ENCODE data around the gene ROBO1. TPM values are rescaled to one million over a fixed set of nuclear protein-coding genes. Genes with fewer than 3 reads are reported as not detected.

The ROBO1 gene
- total and polyA plus RNA-seq, 2 of the 13 experiments (the other 11 are each of a cell fraction or from before 2014, with no cell fraction given): 52.2 to 71.0 TPM

DNA sequence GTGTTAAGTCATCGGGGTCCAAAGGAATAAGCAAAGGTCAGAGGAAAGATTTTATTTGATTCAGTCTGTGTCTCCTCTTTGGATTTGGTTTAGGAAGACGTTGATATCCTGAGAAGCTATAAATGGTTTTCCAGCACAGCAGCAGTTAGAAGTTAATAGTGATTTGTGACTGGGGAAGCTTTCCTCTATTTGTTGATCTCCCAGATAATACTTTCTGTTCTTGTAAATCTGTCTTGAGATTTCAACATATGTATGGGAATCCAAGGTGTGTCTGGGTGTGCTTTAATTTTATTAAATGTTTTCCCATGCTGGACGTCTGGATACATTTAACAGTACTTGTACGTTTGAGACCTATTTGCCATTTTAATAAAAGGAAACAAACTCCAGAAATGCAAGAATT, 409.5 kb downstream of the ROBO1 start:
- Histone ChIP-seq H3K36me3 (replicated peaks in 1 of 2; ENCODE audit: control insufficient read depth in 1 of 2, insufficient read depth in 2 of 2, low read length in 2 of 2) (no peaks in the 10 kb centered on the region), H4K20me1 (ENCODE audit: insufficient read depth, low read length) (no peaks in the 10 kb centered on the region), H3K9ac (ENCODE audit: insufficient read depth, low read depth, low read length) (no peak overlapping the region), H3K27me3 (ENCODE audit: control insufficient read depth in 1 of 2, insufficient read depth in 2 of 2, low read length in 2 of 2) (no peaks in the 10 kb centered on the region), H3K79me2 (ENCODE audit: insufficient read depth, low read length) (no peaks in the 10 kb centered on the region), H3K27ac (ENCODE audit: extremely low read length, insufficient read depth, low read length) (no peak overlapping the region), H3K4me2 (ENCODE audit: low read depth, low read length) (no peak overlapping the region), H3K4me3 (replicated peaks in 1 of 3; ENCODE audit: insufficient read depth in 1 of 3, low read depth in 2 of 3, low read length in 3 of 3) (no peak overlapping the region), H2AFZ (ENCODE audit: low read length) (no peak overlapping the region), H3K9me3 (ENCODE audit: low read length) (no peaks in the 10 kb centered on the region), H3K4me1 (ENCODE audit: insufficient read depth, low read length) (no peaks in the 10 kb centered on the region)
- POLR2A ChIA-PET: no interaction called here
- BruUV-seq (replicated peaks): no TSS peak
- intact Hi-C loops (cut with micrococcal nuclease; ENCODE audit: unreplicated experiment): no loop called here
- DNase-seq (ENCODE audit: low spot score): no peak
- no peak for FAIRE-seq
- WGBS (ENCODE audit: low lambda C conversion rate): 4% methylated on average over 4 of the region's 4 CpGs
- CTCF ChIA-PET (ENCODE audit: low intra/inter-chr PET ratio, low total read pairs): no interaction called here
- in situ Hi-C loops (cut with HindIII; ENCODE audit: extremely low pct_ligation_motif_present, low pct_unique_long_range_greater_than_20kb): loop anchor here (25.0 kb wide), 1 partner anchor 696 kb away; no protein-coding TSS in a partner anchor
- ATAC-seq: no peak
- no peak for TF ChIP-seq SCMH1 (CRISPR knock-in tag; IDR thresholded peaks at IDR 0.05; ENCODE audit: borderline replicate concordance)
- TF ChIP-seq, protein P1, sequence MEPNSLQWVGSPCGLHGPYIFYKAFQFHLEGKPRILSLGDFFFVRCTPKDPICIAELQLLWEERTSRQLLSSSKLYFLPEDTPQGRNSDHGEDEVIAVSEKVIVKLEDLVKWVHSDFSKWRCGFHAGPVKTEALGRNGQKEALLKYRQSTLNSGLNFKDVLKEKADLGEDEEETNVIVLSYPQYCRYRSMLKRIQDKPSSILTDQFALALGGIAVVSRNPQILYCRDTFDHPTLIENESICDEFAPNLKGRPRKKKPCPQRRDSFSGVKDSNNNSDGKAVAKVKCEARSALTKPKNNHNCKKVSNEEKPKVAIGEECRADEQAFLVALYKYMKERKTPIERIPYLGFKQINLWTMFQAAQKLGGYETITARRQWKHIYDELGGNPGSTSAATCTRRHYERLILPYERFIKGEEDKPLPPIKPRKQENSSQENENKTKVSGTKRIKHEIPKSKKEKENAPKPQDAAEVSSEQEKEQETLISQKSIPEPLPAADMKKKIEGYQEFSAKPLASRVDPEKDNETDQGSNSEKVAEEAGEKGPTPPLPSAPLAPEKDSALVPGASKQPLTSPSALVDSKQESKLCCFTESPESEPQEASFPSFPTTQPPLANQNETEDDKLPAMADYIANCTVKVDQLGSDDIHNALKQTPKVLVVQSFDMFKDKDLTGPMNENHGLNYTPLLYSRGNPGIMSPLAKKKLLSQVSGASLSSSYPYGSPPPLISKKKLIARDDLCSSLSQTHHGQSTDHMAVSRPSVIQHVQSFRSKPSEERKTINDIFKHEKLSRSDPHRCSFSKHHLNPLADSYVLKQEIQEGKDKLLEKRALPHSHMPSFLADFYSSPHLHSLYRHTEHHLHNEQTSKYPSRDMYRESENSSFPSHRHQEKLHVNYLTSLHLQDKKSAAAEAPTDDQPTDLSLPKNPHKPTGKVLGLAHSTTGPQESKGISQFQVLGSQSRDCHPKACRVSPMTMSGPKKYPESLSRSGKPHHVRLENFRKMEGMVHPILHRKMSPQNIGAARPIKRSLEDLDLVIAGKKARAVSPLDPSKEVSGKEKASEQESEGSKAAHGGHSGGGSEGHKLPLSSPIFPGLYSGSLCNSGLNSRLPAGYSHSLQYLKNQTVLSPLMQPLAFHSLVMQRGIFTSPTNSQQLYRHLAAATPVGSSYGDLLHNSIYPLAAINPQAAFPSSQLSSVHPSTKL (CRISPR knock-in tag; IDR thresholded peaks at IDR 0.05): no peak
- TF ChIP-seq ZNF441 (CRISPR knock-in tag; IDR thresholded peaks at IDR 0.05; ENCODE audit: borderline replicate concordance): no peak
- no peak for TF ChIP-seq GLI4 (CRISPR knock-in tag; IDR thresholded peaks at IDR 0.05; ENCODE audit: borderline replicate concordance)
- TF ChIP-seq NR2F6 (IDR thresholded peaks at IDR 0.05): no peak
- TF ChIP-seq NR2F6 (CRISPR knock-in tag; IDR thresholded peaks at IDR 0.05): no peak
- no peak for TF ChIP-seq ZNF614 (CRISPR knock-in tag; IDR thresholded peaks at IDR 0.05; ENCODE audit: borderline replicate concordance)
- TF ChIP-seq PHB2 (IDR thresholded peaks at IDR 0.05; ENCODE audit: partially characterized antibody): no peak
- TF ChIP-seq ZNF644 (CRISPR knock-in tag; IDR thresholded peaks at IDR 0.05; ENCODE audit: low read depth): no peak
- TF ChIP-seq PRPF4 (IDR thresholded peaks at IDR 0.05; ENCODE audit: low read depth, low read length, poor library complexity, severe bottlenecking): no peak
- TF ChIP-seq KDM6A (CRISPR knock-in tag; IDR thresholded peaks at IDR 0.05; ENCODE audit: low read depth): no peak
- TF ChIP-seq, protein P2, sequence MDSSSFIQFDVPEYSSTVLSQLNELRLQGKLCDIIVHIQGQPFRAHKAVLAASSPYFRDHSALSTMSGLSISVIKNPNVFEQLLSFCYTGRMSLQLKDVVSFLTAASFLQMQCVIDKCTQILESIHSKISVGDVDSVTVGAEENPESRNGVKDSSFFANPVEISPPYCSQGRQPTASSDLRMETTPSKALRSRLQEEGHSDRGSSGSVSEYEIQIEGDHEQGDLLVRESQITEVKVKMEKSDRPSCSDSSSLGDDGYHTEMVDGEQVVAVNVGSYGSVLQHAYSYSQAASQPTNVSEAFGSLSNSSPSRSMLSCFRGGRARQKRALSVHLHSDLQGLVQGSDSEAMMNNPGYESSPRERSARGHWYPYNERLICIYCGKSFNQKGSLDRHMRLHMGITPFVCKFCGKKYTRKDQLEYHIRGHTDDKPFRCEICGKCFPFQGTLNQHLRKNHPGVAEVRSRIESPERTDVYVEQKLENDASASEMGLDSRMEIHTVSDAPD (CRISPR knock-in tag; IDR thresholded peaks at IDR 0.05): no peak
- no peak for TF ChIP-seq ZFP36L1 (CRISPR knock-in tag; IDR thresholded peaks at IDR 0.05)
- no peak for TF ChIP-seq SOX5 (CRISPR knock-in tag; IDR thresholded peaks at IDR 0.05; ENCODE audit: borderline replicate concordance)
- TF ChIP-seq AKAP8 (CRISPR knock-in tag; IDR thresholded peaks at IDR 0.05): no peak
- no peak for TF ChIP-seq AHR (CRISPR knock-in tag; IDR thresholded peaks at IDR 0.05)
- TF ChIP-seq GZF1 (CRISPR knock-in tag; IDR thresholded peaks at IDR 0.05): no peak
- TF ChIP-seq ZNF333 (CRISPR knock-in tag; IDR thresholded peaks at IDR 0.05; ENCODE audit: borderline replicate concordance): no peak
